Measurements from ENCODE around the gene ZNF558.

GRCh38 chr19:8850488-8850887 is 18.4 kb upstream of the ZNF558 start:
- no peak for TF ChIP-seq POLR2A (IDR thresholded peaks at IDR 0.05)
- no peak for TF ChIP-seq CTCF (IDR thresholded peaks at IDR 0.05)
